CD4-positive, alpha-beta T cell treated with Interleukin-10 for 1 hour (primary cell): Measurements from ENCODE around the gene MEN1.

Experiments used
- DNase-seq: peaks from one replicate; pipeline ENCODE4 v3.0.0-alpha.2; 2020

Gene MEN1

DNA sequence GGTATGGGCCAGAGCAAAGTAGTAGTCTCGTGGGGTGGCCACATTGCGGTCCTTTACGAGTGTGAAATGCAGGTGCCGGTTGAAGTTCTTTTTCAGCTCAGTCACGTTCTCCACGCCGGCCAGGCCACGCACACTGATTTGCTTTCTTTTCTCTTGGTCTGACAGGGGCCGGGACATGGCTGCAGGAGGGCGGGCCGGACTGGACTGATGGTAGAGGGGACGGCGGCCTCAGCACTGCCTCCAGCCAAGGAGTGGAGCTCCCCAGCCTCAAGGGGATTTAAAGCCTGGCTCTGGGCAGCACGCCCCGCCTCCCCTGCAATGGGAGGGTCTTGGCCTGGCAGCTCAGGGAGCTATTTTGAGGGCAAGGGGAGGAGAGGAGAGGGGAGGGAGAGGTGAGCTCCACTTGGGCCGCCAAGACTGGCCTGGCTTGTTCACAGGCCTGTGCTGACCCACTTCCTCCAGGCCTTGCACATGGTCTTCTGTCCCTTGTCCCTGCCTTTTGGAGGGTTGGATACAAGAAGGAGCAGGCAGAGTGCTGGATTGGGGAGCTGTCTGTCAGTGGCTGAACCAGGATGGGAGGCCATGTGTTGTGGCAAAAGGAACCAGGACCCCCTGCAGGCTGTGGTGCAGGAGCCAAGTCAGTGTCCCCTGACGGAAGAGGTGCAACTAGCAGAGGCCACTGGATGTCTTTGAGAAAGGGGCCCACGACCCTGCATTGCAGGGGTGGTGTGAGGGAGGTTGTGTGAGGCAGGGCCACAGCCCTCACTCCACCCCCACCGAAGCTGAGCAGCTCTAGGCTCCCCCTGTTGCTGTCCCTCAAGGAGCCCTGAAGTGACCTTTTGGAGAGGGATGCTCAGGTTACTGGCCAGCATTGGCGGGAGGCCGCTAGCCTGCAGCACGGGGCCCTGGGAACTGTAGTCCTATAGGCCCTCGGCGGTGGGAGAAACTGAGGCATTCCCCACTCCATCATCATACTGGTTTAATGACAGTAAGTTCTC, 50.3 kb downstream of the MEN1 start, which contains the start of gene PYGM:
Gene PYGM (minus strand): TSS at position 253 of the 998 bp plus-strand sequence. CDS start 76 bp downstream, at position 177.
- no peak for DNase-seq

DNA sequence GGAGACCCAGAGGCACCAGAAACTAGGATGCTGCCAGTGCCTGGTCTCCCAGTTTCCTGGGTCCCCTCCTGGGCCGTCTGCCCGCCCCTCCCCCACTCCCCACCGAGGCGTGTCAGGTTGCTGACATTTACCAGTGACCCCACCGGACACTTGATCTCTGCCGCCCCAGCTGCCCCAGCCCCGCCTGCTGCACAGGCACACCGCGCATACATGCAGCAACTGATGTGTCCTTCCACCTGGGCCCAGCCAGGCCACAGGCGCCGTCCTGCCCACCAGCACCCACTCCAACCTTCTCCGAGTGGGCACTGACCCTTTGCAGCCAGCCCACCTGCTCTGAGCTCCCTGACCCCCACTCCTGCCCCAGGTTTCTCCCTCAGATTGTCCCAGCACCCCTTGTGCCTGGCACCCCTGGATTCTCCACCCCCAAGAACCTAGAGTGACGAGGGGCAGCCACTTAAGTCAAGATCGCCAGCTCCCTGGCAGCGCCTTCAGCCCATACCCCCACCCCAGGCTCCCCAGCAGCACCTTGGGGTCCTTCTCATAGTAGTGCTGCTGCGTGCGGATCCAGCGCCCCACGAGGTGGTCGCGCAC, 51.1 kb downstream of the MEN1 start:
- no peak for DNase-seq

DNA sequence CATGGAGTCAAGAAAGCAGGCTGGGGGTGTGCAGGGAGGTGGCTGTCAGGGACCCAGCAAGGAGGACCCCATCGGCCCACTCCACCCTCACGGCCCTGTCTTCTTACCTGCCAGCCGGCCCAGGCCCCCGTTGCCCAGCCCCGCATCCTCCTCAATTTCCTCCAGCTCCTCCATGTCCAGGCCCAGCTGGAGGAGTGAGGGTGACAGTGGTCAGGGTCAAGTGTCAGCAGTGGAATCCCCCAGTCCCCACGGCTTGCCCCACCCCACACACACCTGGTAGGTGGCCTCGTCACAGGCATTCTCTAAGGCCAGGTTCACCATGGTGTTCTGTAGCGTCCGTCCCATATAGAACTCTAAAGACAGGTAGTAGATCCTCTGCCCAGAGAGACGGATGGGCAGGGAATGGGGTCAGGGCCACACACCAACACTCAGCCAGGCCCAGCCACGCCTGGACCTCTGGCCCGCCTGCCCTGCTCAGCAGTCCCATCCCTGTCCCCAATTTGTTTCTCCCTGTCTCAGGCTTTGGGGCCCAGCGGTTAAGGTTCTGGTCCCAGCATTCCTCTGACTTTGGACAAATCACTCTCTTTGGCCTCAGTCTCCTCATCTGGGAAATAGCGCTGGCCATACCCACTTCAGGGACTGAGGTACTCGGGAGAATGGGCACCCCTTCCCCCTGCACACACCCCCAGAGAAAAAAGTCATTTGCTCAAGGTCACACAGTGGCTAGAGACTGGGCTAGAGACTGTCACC, 51.8 kb downstream of the MEN1 start:
- DNase-seq, result no peak

DNA sequence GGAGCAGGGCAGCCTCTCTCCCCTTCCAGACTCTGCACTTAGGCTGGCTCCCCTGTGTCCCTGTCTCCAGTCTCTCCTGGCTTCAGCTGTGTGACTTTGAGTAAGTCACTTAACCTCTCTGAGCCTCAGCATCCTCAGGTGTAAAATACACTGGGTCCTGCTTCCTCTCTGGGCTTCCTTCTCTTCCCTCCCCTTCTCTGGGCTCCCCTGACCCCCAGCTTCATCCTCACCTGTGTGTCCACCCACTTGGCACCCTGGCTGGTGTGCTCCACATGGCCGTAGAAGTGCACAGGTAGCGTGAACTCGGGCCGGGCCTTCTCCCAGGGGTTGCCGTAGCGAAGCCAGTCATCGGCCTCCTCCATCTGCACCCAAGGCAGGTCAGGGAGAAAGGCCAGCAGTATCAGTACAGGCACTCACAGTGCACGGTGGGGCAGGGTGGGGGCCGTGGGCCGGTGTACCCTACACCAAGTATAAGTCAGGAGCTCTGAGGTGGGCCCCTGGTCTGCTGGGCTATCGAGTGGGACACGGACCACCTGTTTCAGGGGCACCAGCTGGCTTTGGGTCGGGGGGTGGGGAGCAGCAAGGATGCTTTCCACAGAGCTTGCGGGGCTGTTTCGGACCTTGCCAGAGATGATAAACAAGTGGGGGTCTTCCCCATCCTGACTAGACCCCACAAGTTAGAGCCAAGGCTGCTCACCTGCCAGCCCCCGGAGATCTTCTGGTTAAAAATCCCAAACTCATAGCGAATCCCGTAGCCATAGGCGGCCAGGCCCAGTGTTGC, 52.6 kb downstream of the MEN1 start:
- DNase-seq, result no peak

DNA sequence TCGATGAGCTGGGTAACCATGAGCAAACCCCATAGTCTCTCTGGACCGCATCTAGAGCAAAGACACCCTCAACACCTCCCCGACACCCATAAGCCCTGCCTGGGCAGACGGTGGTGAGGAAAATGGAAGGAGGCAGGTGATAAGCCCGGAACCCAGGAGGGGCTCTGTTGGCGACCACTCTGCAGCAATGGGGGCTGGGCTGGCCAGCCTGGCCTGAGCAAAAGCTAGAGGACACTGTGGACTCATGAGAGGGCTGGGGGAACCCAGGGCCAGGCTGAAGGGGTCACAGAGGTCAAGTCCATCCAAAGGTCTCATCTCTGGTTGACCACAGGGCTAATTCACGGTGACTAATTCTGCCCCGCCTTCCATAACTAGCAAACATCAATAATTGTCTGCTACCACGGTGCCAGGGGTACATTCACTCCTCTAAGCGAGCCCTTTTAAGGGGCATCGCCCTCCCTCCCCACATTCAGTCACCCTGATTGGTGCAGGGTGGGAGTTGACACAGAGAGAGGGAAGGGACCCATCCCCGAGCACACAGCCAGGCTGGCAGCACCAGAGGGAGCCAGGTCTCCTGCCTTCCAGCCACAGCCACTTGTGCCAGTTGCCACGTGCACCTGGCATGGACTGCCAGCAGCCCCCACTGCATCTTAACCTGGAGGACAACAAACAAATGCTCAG, 54.5 kb downstream of the MEN1 start:
- DNase-seq, result no peak

DNA sequence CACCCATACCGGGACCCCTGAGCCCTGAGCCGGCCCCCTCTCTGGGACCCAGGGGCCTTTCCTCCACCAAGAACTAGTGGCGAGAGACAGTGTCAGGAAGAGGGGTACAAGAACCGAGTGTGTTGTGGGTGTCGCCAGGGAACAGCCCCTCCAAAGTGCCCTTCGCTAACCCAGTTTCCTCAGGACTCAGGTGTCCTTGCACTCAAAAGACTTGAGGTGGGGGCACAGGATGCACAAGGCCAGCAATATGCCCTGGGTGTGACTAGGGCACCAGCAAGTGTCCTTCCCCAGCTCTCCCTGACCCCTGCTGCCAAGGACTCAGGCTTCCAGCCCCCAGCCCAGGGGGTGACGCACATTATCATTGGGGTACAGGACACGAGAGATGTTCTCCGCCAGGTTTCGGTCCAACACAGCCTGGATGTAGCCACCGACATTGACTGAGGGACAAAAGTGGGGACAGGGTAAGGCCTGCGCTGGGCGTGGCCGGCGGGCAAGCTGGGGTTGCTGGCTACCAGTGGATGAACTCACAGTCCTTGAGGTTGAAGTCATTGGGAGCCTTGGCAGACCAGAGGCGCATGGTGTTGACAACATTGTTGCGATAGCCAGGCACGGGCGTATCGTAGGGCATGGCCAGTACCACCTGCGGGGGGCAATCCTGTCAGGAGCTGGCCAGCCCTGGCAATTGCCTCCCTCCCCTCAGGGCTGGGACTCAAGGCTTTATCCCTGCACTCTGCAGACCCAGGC, 55.3 kb downstream of the MEN1 start:
- no peak for DNase-seq

DNA sequence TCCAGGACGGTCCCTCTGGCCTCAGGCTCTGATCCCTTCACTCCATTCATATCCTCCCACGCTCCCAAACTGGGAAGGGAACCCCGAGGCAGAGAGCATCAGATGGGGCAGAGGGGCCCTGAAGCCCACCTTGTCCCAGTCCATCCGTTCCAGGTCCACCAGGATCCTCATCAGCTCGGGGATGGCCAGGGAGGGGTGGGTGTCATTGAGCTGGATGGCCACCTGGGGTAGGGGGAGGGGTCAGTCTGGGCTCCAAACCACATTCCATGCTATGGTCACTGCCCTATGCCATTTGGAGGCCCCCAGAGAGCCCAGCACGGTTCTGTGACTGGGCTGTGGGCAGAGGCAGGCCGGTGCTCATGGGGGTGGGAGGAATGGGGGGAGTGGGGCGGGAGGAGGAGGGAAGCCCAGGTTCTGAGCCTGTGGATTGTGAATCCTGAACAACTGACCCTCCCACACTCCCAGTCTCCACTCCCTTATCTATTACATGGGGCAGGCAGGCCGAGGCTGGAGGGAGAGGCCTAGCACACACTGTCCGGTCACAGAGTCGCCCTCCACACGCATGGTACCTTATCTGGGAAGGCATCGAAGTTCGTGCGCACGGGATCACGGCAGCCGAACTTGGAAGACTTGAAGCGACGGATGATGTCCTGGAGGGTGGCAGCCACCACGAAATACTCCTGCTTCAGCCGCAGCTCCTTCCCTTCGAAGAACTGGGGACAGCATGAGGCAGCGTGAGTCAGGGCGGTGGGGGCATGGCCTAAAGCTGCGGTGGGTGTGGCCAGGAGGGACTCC, 56.0 kb downstream of the MEN1 start:
- DNase-seq, result no peak
